ENCODE data around the gene FOXD3. TPM values are rescaled to one million over a fixed set of nuclear protein-coding genes. Genes with fewer than 3 reads are reported as not detected.

FOXD3 gene
- total RNA-seq = 1 to 10 TPM in 1 of 2 donors, under 1 TPM in 1; 0.48 to 1.1 TPM

GRCh38 chr1:63322114-63322943 lies at the start of gene FOXD3:
Gene FOXD3, plus strand, starts transcription at chr1:63322567. Its CDS starts 492 bp downstream, at chr1:63323059.
- peaks cover 0 to 54% of the 10 kb centered on the region in 2 donors for H3K4me1 ChIP-seq
- H3K9me3 ChIP-seq = no peaks in the 10 kb centered on the region
- peak within 1 kb of the TSS; percentile 29 to 54 for H3K4me3 ChIP-seq
- H3K36me3 ChIP-seq = no peaks in the 10 kb centered on the region
- H3K27ac ChIP-seq = peak within 1 kb of the TSS in 1 of 2 donors; percentile 40
- peak; percentile 67 for DNase-seq (ENCODE audit: low spot score)
- TF ChIP-seq CTCF (IDR thresholded peaks at IDR 0.05) = no peak
- peaks cover 81 to 89% of the 10 kb centered on the region in 2 donors for H3K27me3 ChIP-seq

DNA sequence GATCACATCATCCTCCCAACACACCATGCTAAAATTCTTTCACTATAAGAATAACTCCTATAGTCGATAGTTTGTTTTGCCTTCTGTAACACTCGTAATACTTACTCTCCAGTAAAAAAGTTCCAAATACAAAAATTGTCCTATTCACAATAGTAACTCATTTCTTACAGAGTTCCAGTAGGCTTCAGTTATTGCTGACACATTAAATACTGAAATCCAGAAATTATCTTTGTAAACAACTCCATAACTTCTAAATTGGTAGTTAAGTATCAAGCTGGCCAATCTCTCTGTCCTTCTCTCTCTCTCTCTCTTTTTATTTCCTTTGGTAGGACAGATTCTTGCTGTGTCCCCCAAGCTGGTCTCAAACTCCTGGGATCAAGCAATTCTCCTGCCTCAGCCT lies 49.6 kb upstream of the FOXD3 start:
- no peak for TF ChIP-seq CTCF (IDR thresholded peaks at IDR 0.05)
- Histone ChIP-seq H3K27ac (no peak overlapping the region), H3K4me3 (no peak overlapping the region), H3K9me3 (no peaks in the 10 kb centered on the region), H3K27me3 (no peaks in the 10 kb centered on the region), H3K4me1 (no peaks in the 10 kb centered on the region), H3K36me3 (no peaks in the 10 kb centered on the region)
- DNase-seq (ENCODE audit: low spot score) = no peak

DNA sequence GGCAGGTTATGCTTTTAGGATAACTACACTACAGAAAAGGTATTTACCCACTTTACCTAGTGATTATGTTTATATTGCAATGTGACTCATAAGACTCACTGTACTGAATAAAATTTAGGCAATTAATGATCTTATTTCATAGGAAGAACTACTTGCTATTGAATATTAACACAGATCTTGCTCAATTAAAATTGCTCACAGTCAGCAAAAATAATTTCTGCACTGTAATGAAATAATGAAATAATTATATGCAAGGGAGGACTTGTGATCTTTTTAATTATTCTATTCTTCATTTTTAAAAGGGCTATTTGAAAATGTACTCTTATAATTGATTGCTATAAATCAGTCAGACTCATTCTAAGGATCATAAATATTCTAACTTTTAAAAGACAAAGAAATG lies 48.0 kb upstream of the FOXD3 start:
- Histone ChIP-seq H3K36me3 (no peaks in the 10 kb centered on the region), H3K4me3 (no peak overlapping the region), H3K27ac (no peak overlapping the region), H3K4me1 (no peaks in the 10 kb centered on the region), H3K9me3 (no peaks in the 10 kb centered on the region), H3K27me3 (no peaks in the 10 kb centered on the region)
- DNase-seq (ENCODE audit: low spot score) = no peak
- TF ChIP-seq CTCF (IDR thresholded peaks at IDR 0.05) = no peak

- H3K27ac ChIP-seq = no peak overlapping the region
- no peak for DNase-seq (ENCODE audit: low spot score)
- no peak overlapping the region for H3K4me3 ChIP-seq
- no peak for TF ChIP-seq CTCF (IDR thresholded peaks at IDR 0.05)
- no peaks in the 10 kb centered on the region for H3K27me3 ChIP-seq
- H3K9me3 ChIP-seq = no peaks in the 10 kb centered on the region
- no peaks in the 10 kb centered on the region for H3K4me1 ChIP-seq
- no peaks in the 10 kb centered on the region for H3K36me3 ChIP-seq
Observed at GRCh38 chr1:63274979-63275378, 47.4 kb upstream of the FOXD3 start.

GRCh38 chr1:63276624-63277023 lies 45.7 kb upstream of the FOXD3 start:
- Histone ChIP-seq H3K4me1 (no peaks in the 10 kb centered on the region), H3K27me3 (no peaks in the 10 kb centered on the region), H3K9me3 (no peaks in the 10 kb centered on the region), H3K27ac (no peak overlapping the region), H3K4me3 (no peak overlapping the region), H3K36me3 (no peaks in the 10 kb centered on the region)
- no peak for TF ChIP-seq CTCF (IDR thresholded peaks at IDR 0.05)
- no peak for DNase-seq (ENCODE audit: low spot score)
